ENCODE data around the gene ABCC10. TPM values are rescaled to one million over a fixed set of nuclear protein-coding genes. Genes with fewer than 3 reads are reported as not detected.

ABCC10 gene
- total RNA-seq, 1 experiment from 2014 or later = 28.4 TPM

GRCh38 chr6:43433148-43433547 lies 5.8 kb downstream of the ABCC10 start:
- ChIA-PET POLR2A (ENCODE audit: unreplicated experiment) (no interaction called here), CTCF (no interaction called here)
- peaks cover 34% of the 10 kb centered on the region for H3F3A ChIP-seq (ENCODE audit: insufficient read depth, low read depth)
- H2AFZ ChIP-seq = no peak overlapping the region
- H3K9me2 ChIP-seq (ENCODE audit: insufficient read depth) = no peaks in the 10 kb centered on the region
- H3K79me2 ChIP-seq (ENCODE audit: low read depth) = peaks cover 22% of the 10 kb centered on the region
- H3K4me3 ChIP-seq = no peak overlapping the region
- H4K20me1 ChIP-seq (ENCODE audit: insufficient read depth) = no peaks in the 10 kb centered on the region
- no peak for TF ChIP-seq CTCF (conservative IDR thresholded peaks at IDR 0.05)
- no peak for TF ChIP-seq EZH2 (IDR thresholded peaks at IDR 0.05; ENCODE audit: low read depth)
- H3K27ac ChIP-seq = no peak overlapping the region
- no peaks in the 10 kb centered on the region for H3K27me3 ChIP-seq (ENCODE audit: insufficient read depth, low read depth)
- no peaks in the 10 kb centered on the region for H3K9me3 ChIP-seq (ENCODE audit: insufficient read depth, low read depth)
- no peak overlapping the region for H3K4me2 ChIP-seq
- peaks cover 46% of the 10 kb centered on the region for H3K4me1 ChIP-seq (replicated peaks; ENCODE audit: insufficient read depth)
- BruUV-seq (replicated peaks) = no TSS peak
- DNase-seq = no peak
- intact Hi-C loops (cut with micrococcal nuclease; ENCODE audit: unreplicated experiment) = loop anchor here (10.0 kb wide), 1 partner anchor 62 kb away; no protein-coding TSS in a partner anchor
- no peaks in the 10 kb centered on the region for H3K36me3 ChIP-seq (ENCODE audit: low read depth)

GRCh38 chr6:43434001-43434840 lies 6.9 kb downstream of the ABCC10 start:
- no peak for DNase-seq
- Histone ChIP-seq H3K4me2 (no peak overlapping the region), H3K9me2 (ENCODE audit: insufficient read depth) (no peaks in the 10 kb centered on the region), H3K4me3 (no peak overlapping the region), H3K27me3 (ENCODE audit: insufficient read depth, low read depth) (no peaks in the 10 kb centered on the region), H3K9me3 (ENCODE audit: insufficient read depth, low read depth) (no peaks in the 10 kb centered on the region), H2AFZ (no peak overlapping the region), H3F3A (ENCODE audit: insufficient read depth, low read depth) (peaks cover 29% of the 10 kb centered on the region), H3K36me3 (ENCODE audit: low read depth) (no peaks in the 10 kb centered on the region), H3K4me1 (replicated peaks; ENCODE audit: insufficient read depth) (peaks cover 42% of the 10 kb centered on the region), H3K27ac (0 out of 2 replicates have a peak overlapping the region, but pooled peaks have one; percentile 1), H3K79me2 (ENCODE audit: low read depth) (peaks cover 12% of the 10 kb centered on the region), H4K20me1 (ENCODE audit: insufficient read depth) (no peaks in the 10 kb centered on the region)
- BruUV-seq (replicated peaks) = no TSS peak
- intact Hi-C loops (cut with micrococcal nuclease; ENCODE audit: unreplicated experiment) = loop anchor here (10.0 kb wide), 1 partner anchor 61 kb away; no protein-coding TSS in a partner anchor
- TF ChIP-seq EZH2 (IDR thresholded peaks at IDR 0.05; ENCODE audit: low read depth) (no peak), CTCF (conservative IDR thresholded peaks at IDR 0.05) (no peak)
- ChIA-PET CTCF (no interaction called here), POLR2A (ENCODE audit: unreplicated experiment) (no interaction called here)

- Histone ChIP-seq H3K4me3 (no peak overlapping the region), H3K9me2 (ENCODE audit: insufficient read depth) (no peaks in the 10 kb centered on the region), H3K79me2 (ENCODE audit: low read depth) (peaks cover 5% of the 10 kb centered on the region; the same call in 1 of the 2 replicates), H2AFZ (no peak overlapping the region), H4K20me1 (ENCODE audit: insufficient read depth) (no peaks in the 10 kb centered on the region), H3K9me3 (ENCODE audit: insufficient read depth, low read depth) (no peaks in the 10 kb centered on the region), H3K27me3 (ENCODE audit: insufficient read depth, low read depth) (no peaks in the 10 kb centered on the region), H3K36me3 (ENCODE audit: low read depth) (no peaks in the 10 kb centered on the region), H3K4me2 (0 out of 2 replicates have a peak overlapping the region, but pooled peaks have one; percentile 63), H3K27ac (peak overlapping the region; percentile 1; the same call in 1 of the 2 replicates), H3F3A (ENCODE audit: insufficient read depth, low read depth) (peaks cover 29% of the 10 kb centered on the region), H3K4me1 (replicated peaks; ENCODE audit: insufficient read depth) (peaks cover 36% of the 10 kb centered on the region)
- ChIA-PET POLR2A (ENCODE audit: unreplicated experiment) (no interaction called here), CTCF (no interaction called here)
- TF ChIP-seq CTCF (conservative IDR thresholded peaks at IDR 0.05) = no peak
- BruUV-seq (replicated peaks) = no TSS peak
- no peak for DNase-seq
- intact Hi-C loops (cut with micrococcal nuclease; ENCODE audit: unreplicated experiment) = loop anchor here (10.0 kb wide), 1 partner anchor 60 kb away; no protein-coding TSS in a partner anchor
Observed at GRCh38 chr6:43434943-43435342, 7.6 kb downstream of the ABCC10 start.
